GM21390 (cell line): ENCODE data around the gene TSHZ1.
A peak's percentile ranks its signal among the peaks of the same experiment; 100 is the strongest.

ENCODE experiments used
- ATAC-seq: cut with Tn5 transposase; IDR thresholded peaks from one replicate; pipeline ENCODE4 v1.9.1; 2021; ENCODE audit not compliant: unreplicated experiment

TSHZ1 gene, protein sequence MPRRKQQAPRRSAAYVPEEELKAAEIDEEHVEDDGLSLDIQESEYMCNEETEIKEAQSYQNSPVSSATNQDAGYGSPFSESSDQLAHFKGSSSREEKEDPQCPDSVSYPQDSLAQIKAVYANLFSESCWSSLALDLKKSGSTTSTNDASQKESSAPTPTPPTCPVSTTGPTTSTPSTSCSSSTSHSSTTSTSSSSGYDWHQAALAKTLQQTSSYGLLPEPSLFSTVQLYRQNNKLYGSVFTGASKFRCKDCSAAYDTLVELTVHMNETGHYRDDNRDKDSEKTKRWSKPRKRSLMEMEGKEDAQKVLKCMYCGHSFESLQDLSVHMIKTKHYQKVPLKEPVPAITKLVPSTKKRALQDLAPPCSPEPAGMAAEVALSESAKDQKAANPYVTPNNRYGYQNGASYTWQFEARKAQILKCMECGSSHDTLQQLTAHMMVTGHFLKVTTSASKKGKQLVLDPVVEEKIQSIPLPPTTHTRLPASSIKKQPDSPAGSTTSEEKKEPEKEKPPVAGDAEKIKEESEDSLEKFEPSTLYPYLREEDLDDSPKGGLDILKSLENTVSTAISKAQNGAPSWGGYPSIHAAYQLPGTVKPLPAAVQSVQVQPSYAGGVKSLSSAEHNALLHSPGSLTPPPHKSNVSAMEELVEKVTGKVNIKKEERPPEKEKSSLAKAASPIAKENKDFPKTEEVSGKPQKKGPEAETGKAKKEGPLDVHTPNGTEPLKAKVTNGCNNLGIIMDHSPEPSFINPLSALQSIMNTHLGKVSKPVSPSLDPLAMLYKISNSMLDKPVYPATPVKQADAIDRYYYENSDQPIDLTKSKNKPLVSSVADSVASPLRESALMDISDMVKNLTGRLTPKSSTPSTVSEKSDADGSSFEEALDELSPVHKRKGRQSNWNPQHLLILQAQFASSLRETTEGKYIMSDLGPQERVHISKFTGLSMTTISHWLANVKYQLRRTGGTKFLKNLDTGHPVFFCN (N-terminal part only)

DNA sequence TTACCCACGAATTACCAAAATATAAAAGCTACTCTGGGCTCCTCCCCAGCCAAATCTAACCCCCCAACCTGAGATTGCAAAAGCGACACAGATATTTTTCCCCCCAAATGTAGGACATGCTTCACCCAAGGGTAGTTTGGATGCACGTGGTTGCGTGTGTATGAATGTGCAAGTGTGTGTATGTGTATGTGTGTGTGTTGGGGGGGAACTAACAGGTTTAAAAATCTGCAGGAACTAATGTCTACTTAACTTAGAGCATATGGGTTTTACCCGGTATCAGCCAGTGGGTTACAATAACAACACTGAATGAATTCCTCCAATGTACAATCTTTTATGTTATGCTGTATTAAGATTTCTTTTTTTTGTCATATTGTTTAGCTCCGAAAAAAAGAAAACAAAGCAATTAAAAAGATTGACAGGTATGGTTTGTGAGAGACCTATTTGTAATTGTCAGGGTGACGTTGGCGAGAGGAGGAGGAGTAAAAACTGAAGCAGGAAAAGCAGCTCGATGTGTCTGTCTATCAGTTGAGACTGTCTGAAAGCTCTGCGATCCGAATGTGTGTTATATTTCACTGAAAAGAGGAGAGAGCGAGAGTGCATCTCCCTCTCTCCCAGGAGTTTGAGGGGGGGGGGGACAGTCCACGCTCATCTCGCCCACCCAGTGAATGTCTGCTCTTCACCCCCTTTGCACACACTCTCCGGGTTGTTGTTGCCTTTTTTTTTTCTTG lies at the start of gene TSHZ1:
TSS of gene TSHZ1 (plus strand) at position 524 of the 728 bp plus-strand sequence. CDS start 1,080 bp downstream, outside the sequence.
- ATAC-seq = peak; percentile 32

DNA sequence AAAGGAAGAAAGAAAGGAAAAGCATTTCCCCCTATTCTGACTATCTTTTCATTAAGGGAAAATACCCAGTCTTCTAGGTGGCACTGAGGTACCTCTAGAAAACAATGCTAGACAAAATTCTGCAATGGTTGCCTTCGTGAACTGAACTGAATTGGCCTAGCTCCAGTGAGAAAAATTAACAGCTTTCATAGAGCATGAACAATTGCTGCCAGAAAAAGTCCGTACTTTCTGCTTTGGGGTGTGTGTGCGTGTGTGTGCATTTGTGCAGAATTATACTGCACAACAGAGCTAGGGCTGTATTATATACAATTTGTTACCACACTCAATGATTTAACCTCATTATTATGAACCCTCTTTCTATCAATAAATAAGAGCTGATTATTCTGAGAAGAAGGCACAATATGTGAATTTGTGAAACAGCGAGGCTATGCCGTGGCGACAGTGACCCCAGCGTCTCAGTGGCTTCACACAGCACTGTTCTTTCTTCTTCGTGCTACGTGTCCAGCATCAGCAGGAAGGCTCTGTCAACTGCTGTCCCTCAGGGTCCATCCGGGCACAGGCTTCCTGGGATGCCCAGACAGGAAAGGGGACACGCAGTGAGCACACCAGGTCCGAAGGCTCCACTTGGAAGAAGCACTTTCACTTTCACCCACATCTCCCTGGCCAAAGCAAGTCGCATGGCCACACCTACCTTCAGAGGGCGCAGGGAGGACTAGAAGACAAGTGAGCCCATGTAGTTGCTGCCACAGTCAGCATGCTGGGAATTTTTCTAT lies 49.2 kb upstream of the TSHZ1 start:
- peak; percentile 73 for ATAC-seq

DNA sequence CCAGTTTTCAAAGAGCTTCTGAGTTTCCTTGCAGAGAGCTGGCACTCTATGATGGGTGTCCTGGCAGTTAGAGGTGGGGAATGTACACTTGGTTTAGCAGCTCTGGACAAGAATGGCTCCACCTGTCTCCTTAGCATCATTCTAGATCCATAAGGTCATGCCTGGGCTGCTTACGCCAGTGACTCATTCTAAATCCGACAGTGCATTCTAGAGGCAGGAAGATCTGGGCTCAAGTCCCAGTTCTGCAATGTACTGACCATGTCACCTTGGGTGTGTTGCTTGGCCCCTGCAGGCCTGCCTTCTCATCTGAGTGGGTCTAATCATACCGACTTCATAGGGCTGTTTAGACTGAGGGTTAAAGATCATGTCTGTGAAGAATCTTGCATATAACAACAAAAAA lies 48.1 kb upstream of the TSHZ1 start:
- no peak for ATAC-seq

DNA sequence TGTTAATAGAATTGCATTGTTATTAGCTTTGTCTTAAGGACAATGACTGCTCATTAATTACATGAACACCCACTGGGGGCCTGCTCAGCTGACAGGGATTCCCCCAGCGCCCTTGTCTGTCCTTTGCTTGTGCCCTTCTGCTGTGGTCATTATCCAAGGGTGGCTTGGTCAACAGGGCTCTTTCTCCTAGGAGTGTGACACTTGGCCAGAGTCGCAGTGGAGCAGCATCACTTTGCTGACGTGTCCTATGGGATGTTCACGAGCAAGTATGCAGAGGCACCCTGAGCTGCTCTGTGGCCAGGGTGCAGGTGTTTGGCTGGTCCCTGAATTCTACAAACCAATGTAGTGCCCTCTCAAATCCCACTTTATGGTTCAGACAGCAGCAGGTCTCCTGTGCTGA lies 47.6 kb upstream of the TSHZ1 start:
- ATAC-seq = no peak

DNA sequence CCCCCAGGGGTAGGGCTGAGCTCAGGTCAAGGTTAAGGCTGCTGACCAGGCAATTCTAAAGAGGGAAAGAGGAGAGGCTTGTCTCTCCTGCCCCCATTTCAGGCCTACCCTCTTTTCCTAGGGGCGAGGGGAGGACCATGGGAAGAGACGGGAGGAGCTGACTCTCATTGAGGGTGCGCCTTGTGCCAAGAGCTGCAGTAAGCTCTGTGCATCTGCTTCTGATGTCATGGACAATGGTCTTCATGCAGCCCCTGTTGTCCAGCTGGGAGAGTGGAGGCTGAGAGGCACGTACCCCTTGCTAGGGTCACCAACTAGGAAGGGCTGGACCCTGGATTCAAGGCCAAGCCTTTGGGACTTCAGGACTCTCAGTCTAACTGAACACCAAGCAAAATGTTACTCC lies 46.9 kb upstream of the TSHZ1 start:
- no peak for ATAC-seq

DNA sequence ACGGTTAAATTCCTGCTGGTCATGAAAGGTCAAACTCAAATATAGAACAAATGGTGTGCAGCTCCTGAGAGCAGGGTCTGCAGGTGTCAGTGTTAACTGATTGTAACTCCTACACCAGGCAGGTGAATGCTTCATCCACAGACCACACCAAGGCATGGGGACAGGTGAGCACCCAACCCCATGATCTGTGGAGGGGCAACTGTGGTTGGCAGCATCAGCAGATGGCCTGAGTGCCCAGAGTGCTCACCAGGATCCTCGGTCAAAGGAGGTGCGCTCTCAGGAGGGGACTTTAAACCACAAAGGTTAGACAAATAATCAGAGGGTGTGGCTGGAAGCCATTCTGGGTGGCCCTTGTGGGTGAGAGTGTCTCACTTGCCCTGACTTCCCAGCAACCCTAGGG lies 46.1 kb upstream of the TSHZ1 start:
- no peak for ATAC-seq

DNA sequence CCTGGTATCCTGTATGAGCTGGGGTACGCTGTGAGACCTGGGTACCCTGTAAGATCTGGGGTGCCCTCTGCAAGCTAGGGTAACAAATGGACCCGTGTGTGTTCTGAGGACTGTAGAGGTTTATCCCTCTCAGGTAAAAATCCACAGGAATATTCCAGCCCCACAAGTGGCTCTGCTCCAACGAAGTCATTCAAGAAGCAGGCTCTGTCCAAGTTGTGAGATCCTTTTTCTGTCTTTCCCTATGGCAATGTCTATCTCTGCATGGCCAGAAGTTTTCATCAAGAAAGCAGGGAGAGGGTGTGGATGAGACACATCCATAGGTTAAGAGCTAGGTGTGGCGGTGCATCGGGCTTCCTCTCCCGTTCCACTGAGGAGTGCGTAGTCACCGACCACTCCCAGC lies 44.7 kb upstream of the TSHZ1 start:
- ATAC-seq = no peak

DNA sequence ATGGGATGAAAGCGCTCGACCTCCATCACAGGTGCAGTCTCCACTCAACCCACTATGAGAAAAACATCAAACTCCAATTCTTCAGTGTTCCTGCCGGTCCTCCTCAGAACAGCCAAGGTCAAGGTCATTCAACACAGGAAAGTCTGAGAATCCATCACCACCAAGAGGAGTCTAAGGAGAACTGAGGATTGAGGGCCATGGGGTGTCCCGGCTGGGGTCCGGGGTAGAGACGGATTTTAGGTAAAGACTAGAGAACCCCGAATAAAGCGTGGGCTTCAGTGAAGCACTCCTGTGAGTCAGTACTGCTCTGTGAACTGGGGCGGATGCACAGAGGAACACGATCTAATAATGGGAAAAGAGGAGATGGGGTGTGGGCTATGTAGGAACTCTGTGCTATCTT lies 43.5 kb upstream of the TSHZ1 start:
- no peak for ATAC-seq

DNA sequence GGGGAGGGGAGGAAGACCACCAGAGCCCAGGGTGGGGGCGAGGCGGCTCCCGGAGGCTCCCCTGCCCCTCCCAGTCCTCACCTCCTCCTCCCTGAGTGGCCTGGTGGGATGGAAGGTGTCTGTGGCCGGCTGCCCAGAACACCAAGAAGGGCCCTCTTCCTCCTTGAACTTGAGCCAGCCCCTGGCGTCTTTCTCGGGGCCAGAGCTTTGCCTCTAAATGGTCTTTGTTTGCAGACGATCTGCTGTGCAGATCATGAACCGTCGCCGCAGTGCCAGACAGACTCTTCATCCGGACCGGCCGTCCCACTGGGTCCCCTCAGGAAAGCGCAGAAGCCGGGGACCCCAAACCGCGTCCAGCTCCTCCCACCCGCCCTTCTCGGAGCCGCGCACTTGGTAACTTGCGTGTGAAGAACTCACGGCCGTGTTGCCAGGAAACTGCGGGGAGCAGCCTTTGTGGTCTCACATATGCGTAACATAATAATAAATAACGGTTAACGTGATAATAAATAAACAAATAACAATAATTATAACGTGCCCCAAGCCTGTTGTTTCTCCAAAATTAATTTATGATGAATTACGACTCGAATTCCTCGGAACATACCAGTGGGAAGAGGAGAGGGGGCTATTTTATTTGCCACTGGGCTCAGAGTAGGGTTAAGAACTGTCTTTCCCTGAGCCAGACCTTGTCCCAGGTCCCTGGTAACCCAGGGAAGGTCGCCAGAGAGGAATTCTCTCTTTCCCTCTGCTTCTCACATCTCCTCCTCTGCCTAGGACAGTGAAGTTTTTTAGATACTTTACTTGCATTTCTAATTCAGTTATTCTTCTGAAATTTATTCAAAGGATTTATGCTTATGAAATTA lies 42.6 kb upstream of the TSHZ1 start:
- no peak for ATAC-seq

DNA sequence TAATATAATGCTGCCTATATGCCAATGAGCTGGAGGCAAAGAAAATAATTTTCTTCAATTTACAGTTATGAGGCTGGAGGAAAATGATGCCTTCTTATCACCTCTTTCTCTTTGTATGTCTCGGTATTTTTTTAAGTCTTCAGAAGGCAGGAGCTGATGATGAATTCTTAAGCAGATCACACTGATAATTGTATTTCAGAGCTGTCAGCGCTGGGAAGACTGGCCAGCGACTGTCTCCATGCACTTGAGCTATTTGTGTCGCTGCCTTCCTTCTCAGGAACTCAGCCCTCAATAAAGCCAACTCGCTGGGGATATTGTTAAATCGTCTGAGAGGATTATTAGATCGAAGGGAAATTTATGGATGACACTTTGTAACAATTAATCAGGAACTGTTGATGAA lies 42.0 kb upstream of the TSHZ1 start:
- ATAC-seq = no peak

DNA sequence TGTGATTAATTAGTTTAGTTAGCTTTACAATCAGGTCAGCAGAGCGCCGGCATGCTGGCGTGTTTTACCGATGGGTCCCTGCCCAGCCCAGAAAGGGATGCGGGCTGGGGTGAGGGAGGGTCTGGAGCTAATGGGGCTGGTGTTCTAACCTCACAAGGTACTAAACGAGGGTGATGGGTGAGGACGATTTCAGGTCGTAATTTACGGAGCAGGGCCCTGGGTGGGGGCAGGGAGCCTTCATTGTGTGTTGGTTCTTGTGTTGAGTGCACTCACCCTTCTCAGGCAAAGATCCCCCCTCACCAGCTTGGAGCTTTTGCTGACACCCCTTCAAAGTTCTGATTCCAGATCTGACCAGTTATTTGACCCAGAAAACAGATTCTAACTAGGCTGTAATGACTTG lies 41.2 kb upstream of the TSHZ1 start:
- ATAC-seq = no peak

DNA sequence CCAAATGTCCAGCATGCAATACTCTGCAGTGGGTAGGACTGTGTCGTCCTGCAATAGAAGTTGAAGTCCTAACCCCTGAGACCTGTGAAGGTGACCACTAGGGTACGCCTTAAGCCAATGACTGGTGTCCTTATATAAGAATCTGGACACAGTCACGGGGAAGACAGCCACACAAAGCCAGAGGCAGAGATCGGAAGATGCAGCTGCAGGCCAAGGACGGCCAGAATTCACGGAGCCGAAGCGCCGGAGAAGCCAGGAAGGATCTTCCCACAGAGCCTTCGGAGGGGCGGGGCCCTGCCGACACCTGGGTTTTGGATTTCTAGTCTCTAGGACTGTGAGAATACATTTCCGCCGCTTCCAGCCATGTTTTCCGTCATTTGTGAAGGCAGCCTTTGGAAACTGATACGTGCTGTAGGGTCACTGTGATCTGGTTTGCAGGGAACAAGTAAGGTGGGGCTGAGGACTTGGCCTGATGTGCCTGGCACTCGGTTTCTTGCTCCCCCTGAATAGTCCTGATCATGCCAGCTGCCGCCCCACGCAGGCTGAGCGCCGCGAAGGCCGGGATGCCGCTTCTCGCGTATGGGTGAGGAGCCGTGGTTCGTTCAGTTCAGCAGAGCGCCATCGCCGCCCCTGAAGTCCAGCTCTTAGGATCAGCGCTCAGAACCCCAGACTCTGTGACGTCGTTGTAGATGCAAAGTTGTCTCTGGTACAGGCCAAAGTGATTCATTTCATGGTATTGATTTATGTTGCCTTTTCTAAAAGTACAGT lies 40.4 kb upstream of the TSHZ1 start:
- ATAC-seq = no peak

DNA sequence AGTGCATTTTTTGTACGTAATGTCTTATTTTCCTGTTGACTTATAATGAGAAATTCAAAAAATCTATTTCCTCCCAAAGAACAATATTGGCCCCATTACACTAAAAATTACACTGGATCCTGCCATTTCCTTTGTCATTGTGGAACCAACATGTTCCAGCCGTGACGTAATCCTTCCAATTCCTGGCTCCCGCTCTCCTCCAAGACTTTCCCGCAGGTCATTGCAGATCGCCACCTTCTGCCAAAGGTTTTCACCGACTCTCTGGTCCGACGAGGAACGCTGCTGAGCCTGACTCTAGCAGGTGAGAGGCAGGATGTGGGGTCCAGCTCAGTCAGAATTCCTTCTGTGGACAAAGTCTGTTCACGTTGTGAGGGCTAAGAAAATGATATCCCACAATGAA lies 39.7 kb upstream of the TSHZ1 start:
- ATAC-seq = no peak

DNA sequence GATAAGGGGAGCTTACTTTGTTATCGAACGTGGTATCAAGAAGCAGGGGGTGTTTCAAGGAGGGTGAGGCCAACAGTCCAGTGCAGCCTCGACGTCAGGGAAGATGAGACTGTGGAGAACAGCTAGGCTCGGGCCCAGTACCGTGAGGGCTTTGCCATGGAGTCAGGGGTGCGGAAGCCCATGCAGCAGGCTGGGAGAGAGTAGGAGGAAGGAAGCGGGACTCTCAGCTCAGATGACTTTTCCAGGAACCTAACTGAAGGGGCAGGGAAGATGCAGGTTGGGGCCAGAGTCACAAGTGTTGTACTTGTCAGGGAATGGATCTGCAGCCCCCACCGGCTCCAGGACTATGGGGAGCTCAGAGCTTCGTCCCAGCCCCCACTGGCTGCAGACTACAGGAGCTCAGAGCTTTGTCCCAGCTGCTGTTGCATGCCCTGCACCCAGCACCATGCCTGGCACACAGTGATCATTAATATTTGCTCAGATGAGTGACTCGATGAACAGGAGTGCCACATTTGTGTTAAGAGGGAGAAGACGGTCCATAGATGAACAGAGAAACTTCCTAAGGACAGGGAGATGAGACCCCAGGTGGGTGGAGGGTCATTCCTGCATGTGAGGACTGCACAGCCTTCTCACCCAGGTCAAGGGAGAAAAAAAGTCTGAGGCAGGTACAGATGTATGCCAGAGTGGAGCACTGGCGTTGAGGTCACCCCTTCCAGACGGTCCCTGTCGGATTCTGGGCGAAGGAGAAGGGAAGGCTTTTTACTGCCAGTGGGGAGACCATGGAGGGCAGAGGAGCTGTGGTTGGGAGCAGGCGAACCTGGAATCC lies 38.1 kb upstream of the TSHZ1 start:
- ATAC-seq = peak; percentile 16

DNA sequence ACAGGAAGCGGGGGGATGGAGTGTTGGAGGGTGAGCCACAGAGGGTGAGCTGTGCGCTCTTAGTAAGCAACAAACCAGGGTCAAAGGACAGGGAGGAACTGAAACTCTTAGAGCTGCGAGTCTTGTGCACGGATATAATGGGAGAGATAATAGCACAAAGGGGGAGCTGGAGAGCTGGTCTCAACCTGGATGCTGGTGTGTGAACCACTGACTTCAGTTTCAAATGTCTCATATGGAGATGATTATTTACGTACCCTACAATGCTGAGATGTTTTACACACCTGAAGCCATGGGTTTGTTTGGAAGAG lies 37.5 kb upstream of the TSHZ1 start:
- peak; percentile 99 for ATAC-seq

DNA sequence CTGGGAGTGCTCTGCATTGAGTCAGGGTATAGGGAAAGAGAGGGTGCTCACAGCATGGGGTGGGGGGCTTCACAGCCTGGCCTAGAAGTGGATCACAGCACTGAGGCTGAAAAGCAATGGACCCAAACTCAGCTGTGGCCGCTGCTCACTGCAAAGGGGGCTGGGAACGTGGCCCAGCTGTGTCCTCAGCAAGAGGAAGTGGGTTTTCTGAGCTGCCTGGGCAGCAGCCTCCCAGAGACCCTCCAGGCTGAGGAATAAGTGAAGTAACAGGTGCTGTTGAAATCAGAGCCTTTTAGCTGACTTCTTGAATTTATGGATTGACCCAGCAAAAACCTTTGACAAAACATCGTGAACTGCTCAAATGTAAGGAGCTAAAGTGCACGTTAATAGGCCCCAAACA lies 36.9 kb upstream of the TSHZ1 start:
- no peak for ATAC-seq

DNA sequence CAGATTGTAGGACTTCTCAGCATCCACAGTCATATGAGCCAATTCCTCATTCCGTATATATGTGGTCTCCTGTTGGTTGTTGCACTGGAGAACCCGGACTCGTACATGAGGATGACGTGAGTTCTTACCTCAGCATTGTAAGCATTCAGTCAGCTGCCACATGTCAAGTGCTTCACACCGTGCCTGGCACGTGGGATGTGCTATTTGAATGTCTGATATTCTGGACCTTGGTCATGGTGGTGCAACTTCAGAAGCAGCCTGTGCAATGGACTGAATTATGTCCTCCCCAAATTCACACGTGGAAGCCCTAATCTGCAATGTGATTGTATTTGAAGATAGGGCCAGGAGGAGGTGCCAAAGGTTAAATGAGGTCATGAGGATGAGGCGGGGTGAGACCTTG lies 33.7 kb upstream of the TSHZ1 start:
- no peak for ATAC-seq

DNA sequence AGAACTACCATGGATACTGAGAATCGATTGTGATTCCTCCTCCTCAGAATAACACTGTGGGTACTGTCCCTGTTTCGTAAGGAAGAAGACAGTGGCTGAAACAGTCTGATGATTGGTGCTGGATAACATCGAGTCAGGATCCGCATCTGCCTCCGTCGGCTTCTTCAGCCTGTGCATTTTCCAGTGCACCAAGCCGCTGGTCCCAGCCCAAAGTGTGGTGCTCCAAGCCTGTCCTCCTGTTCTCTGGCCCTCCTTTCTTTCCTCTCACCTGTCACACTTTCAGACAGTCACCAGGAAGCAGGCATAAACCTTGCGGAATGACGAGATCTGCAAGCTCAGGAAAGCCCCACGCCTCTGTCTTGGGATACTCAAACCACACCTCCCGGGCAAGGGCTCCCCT lies 32.2 kb upstream of the TSHZ1 start:
- ATAC-seq = no peak
